Measurements from ENCODE around the gene TPH2.

The TPH2 gene

DNA sequence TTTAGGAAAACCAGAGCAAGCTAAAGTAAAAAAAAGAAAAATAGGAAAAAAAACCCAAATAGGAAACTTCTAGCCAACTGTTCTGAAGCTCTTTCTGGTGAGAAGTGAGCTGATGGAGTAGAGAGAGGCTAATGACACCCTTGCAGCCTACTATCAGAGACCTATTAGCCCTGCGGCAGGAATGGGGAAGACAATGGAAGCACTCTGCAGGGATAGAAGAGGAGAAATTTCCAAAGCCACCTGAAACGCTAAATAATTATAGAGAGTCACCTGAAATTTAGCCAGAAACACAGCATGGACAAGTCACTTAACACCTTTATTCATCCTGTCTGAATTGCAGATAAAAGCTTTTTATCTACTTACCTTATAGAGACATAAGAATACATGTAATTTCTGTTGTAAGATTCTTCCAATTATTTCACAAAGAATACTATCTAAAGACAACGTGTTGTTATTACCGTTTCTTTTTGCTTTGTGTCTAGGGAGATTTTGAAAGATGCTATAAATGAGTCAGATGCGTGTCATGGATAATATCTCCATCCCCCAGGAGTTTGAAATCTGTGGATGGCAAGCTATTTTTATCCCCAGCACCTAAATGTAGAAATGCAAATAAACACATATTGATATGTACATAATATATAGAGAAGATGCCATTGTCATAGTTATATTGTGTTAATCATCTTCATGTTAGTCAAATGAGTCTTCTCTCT lies 138.6 kb downstream of the TPH2 start:
- DNase-seq (ENCODE audit: low read depth): no peak
- no peak overlapping the region for H3K4me3 ChIP-seq (ENCODE audit: low read length)
- TF ChIP-seq, protein P1, sequence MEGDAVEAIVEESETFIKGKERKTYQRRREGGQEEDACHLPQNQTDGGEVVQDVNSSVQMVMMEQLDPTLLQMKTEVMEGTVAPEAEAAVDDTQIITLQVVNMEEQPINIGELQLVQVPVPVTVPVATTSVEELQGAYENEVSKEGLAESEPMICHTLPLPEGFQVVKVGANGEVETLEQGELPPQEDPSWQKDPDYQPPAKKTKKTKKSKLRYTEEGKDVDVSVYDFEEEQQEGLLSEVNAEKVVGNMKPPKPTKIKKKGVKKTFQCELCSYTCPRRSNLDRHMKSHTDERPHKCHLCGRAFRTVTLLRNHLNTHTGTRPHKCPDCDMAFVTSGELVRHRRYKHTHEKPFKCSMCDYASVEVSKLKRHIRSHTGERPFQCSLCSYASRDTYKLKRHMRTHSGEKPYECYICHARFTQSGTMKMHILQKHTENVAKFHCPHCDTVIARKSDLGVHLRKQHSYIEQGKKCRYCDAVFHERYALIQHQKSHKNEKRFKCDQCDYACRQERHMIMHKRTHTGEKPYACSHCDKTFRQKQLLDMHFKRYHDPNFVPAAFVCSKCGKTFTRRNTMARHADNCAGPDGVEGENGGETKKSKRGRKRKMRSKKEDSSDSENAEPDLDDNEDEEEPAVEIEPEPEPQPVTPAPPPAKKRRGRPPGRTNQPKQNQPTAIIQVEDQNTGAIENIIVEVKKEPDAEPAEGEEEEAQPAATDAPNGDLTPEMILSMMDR (conservative IDR thresholded peaks at IDR 0.05; ENCODE audit: low read depth, low read length): no peak

DNA sequence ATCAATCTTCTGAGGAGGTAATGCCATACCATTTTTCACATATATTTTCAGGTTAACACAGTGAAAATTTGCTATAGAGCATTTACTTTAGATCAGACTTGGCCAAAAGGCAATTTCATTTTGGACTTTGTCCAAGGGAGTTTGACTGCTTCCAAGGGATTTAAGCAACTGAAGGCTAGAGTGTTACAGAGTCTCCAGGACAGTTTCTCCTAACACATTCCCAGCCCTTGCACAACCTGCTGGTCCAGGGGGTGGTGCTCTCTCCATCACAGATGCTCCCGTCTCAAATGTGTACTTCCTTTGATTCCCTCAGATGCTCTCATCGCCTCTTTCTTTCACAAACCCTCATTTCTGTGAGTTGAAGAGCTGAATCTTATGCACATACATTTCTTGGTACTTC lies 143.1 kb downstream of the TPH2 start:
- no peak overlapping the region for H3K4me3 ChIP-seq (ENCODE audit: low read length)
- DNase-seq (ENCODE audit: low read depth): peak; percentile 26
- TF ChIP-seq, protein P1 (conservative IDR thresholded peaks at IDR 0.05; ENCODE audit: low read depth, low read length): no peak

Measured in retinal pigment epithelial cell (primary cell).